Measurements from ENCODE around the gene PRKAG1.

PRKAG1 gene

GRCh38 chr12:48973531-48973930 lies 45.0 kb downstream of the PRKAG1 start:
- TF ChIP-seq ZFX (IDR thresholded peaks at IDR 0.05; ENCODE audit: borderline replicate concordance) (no peak), CTCF (IDR thresholded peaks at IDR 0.05) (no peak)
- H3K27ac ChIP-seq = no peak overlapping the region

GRCh38 chr12:48972952-48973483 lies 45.6 kb downstream of the PRKAG1 start:
- H3K27ac ChIP-seq = no peak overlapping the region
- no peak for TF ChIP-seq ZFX (IDR thresholded peaks at IDR 0.05; ENCODE audit: borderline replicate concordance)
- no peak for TF ChIP-seq CTCF (IDR thresholded peaks at IDR 0.05)

- H3K27ac ChIP-seq = no peak overlapping the region
- TF ChIP-seq ZFX (IDR thresholded peaks at IDR 0.05; ENCODE audit: borderline replicate concordance) (no peak), CTCF (IDR thresholded peaks at IDR 0.05) (peak; percentile 26)
These were observed 46.2 kb downstream of the PRKAG1 start for GRCh38 chr12:48972213-48972951.

- peak overlapping the region; percentile 45; the same call in 1 of the 2 replicates for H3K27ac ChIP-seq
These were observed 47.8 kb downstream of the PRKAG1 start for GRCh38 chr12:48970702-48971334.

GRCh38 chr12:48969833-48970701 lies 48.5 kb downstream of the PRKAG1 start:
- H3K27ac ChIP-seq = no peak overlapping the region
- TF ChIP-seq CTCF (IDR thresholded peaks at IDR 0.05) (no peak), ZFX (IDR thresholded peaks at IDR 0.05; ENCODE audit: borderline replicate concordance) (no peak)

More at GRCh38 chr12:48970702-48971334, 47.8 kb downstream of the PRKAG1 start:
- TF ChIP-seq CTCF (IDR thresholded peaks at IDR 0.05) (no peak), ZFX (IDR thresholded peaks at IDR 0.05; ENCODE audit: borderline replicate concordance) (no peak)

- TF ChIP-seq ZFX (IDR thresholded peaks at IDR 0.05; ENCODE audit: borderline replicate concordance) (no peak), CTCF (IDR thresholded peaks at IDR 0.05) (no peak)
These were observed 49.3 kb downstream of the PRKAG1 start for GRCh38 chr12:48969160-48969771.

More at GRCh38 chr12:48969160-48969771, 49.3 kb downstream of the PRKAG1 start:
- no peak overlapping the region for H3K27ac ChIP-seq
